GM12892 (cell line): ENCODE data around the gene STEAP4.

Experiments
- POLR2A ChIP-seq: IDR thresholded peaks from 2 replicates; pipeline ENCODE4 v1.6.1; 2011; ENCODE audit warnings: low read depth, low read length, control low read depth
- POLR2AphosphoS5 ChIP-seq: IDR thresholded peaks from 2 replicates; pipeline ENCODE4 v1.6.1; 2011; ENCODE audit warnings: low read depth, low read length, control low read depth

GRCh38 chr7:88339195-88339922, 32.7 kb upstream of the STEAP4 start:
- TF ChIP-seq POLR2A (no peak), POLR2AphosphoS5 (no peak)
